H1 (cell line): ENCODE results near the gene BICRAL. TPM values are rescaled to one million over a fixed set of nuclear protein-coding genes. Genes with fewer than 3 reads are reported as not detected.

Source experiments
- ASH2L ChIP-seq: fragments of 200-600, 300-600 bp; sonication (generic); IDR thresholded peaks from one replicate; pipeline ENCODE4 v1.7.1; 2017; ENCODE audit warnings: low read length
- CEBPB ChIP-seq: IDR thresholded peaks from 2 replicates; pipeline ENCODE4 v1.6.1; 2012; ENCODE audit warnings: low read depth, low read length
- CHD2 ChIP-seq: IDR thresholded peaks from 2 replicates; pipeline ENCODE4 v1.6.1; 2012; ENCODE audit warnings: low read length, improper control_type of control experiment
- RXRA ChIP-seq: IDR thresholded peaks from 2 replicates; pipeline ENCODE4 v1.6.1; 2011; ENCODE audit warnings: low read depth, mild to moderate bottlenecking, low read length, moderate library complexity; ENCODE audit not compliant: insufficient read depth
- TAF1 ChIP-seq: IDR thresholded peaks from 2 replicates; pipeline ENCODE4 v1.6.1; 2011; ENCODE audit warnings: mild to moderate bottlenecking, low read depth, low read length
- TCF12 ChIP-seq: IDR thresholded peaks from 2 replicates; pipeline ENCODE4 v1.6.1; 2011; ENCODE audit warnings: low read depth, mild to moderate bottlenecking, low read length
- YY1 ChIP-seq: IDR thresholded peaks from 2 replicates; pipeline ENCODE4 v1.6.1; 2011; ENCODE audit warnings: low read depth, mild to moderate bottlenecking, low read length
- polyA plus RNA-seq, 7 experiments: library from polyadenylated mRNA; depleted of rRNA in 3 of 7; stranded (reverse) in 5 of 7; unstranded in 2 of 7; fragments of >200 nt in 5 of 7; fragments of 200-250 nt in 2 of 7; gene quantifications; 1 replicate in 5 of 7; 2 replicates in 1 of 7; 4 replicates in 1 of 7; pipeline versions ENCODE4 v1.2.1 to v1.2.3, GENCODE V29; 2011 to 2013; ENCODE audit warnings: missing spikeins in 2 of 7, mixed read lengths in 2 of 7
- total RNA-seq: library from RNA; stranded (reverse); fragmentation: NEBNext Ultra II Directional; extraction: Animal tissue kit (Norgen Biotek cat#: 25700); gene quantifications from 2 replicates; pipeline ENCODE4 v1.2.1, GENCODE V29; 2021
- TF ChIP-seq, protein P1 (sequence below): fragments of 300-600 bp; sonication (generic); IDR thresholded peaks from 2 replicates; pipeline ENCODE4 v1.7.1; 2012; ENCODE audit warnings: low read length, moderate library complexity, mild to moderate bottlenecking, inconsistent platforms; ENCODE audit not compliant: insufficient replicate concordance
- TF ChIP-seq, protein P2 (sequence below): IDR thresholded peaks from 2 replicates; pipeline ENCODE4 v1.6.1; 2012; ENCODE audit warnings: inconsistent platforms

Gene BICRAL
- total and polyA plus RNA-seq, 2 of the 8 experiments (the other 6 are each of a cell fraction or from before 2014, with no cell fraction given): 9.4 to 12.2 TPM

DNA sequence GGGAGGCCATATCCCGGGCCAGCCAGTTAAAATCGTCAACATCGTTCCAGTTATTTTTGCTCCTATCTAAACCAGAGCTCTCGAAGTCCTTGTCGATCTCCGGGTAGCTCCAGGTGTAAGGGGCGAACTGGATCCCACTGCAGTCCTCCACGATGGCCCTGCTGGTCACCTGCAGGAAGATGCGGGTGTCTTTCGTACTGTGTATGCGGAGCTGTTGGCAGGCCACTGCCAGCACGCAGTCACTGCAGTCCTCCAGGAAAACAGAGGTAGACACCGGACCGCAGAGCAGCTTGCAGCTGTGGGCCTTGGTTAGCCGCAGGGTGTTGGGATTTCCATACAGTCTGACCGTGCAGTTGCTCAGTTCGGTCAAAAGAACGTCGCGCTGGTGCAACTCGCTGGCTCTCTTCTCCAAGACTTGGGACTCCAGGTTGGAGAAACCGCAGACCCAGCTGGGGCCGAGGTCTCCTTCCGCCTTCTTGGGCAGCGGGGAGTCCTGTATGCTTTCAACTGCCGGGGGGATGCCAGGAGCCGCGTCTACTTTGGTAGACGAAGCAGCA lies 36.7 kb upstream of the BICRAL start (continued):
- TF ChIP-seq, protein P1, sequence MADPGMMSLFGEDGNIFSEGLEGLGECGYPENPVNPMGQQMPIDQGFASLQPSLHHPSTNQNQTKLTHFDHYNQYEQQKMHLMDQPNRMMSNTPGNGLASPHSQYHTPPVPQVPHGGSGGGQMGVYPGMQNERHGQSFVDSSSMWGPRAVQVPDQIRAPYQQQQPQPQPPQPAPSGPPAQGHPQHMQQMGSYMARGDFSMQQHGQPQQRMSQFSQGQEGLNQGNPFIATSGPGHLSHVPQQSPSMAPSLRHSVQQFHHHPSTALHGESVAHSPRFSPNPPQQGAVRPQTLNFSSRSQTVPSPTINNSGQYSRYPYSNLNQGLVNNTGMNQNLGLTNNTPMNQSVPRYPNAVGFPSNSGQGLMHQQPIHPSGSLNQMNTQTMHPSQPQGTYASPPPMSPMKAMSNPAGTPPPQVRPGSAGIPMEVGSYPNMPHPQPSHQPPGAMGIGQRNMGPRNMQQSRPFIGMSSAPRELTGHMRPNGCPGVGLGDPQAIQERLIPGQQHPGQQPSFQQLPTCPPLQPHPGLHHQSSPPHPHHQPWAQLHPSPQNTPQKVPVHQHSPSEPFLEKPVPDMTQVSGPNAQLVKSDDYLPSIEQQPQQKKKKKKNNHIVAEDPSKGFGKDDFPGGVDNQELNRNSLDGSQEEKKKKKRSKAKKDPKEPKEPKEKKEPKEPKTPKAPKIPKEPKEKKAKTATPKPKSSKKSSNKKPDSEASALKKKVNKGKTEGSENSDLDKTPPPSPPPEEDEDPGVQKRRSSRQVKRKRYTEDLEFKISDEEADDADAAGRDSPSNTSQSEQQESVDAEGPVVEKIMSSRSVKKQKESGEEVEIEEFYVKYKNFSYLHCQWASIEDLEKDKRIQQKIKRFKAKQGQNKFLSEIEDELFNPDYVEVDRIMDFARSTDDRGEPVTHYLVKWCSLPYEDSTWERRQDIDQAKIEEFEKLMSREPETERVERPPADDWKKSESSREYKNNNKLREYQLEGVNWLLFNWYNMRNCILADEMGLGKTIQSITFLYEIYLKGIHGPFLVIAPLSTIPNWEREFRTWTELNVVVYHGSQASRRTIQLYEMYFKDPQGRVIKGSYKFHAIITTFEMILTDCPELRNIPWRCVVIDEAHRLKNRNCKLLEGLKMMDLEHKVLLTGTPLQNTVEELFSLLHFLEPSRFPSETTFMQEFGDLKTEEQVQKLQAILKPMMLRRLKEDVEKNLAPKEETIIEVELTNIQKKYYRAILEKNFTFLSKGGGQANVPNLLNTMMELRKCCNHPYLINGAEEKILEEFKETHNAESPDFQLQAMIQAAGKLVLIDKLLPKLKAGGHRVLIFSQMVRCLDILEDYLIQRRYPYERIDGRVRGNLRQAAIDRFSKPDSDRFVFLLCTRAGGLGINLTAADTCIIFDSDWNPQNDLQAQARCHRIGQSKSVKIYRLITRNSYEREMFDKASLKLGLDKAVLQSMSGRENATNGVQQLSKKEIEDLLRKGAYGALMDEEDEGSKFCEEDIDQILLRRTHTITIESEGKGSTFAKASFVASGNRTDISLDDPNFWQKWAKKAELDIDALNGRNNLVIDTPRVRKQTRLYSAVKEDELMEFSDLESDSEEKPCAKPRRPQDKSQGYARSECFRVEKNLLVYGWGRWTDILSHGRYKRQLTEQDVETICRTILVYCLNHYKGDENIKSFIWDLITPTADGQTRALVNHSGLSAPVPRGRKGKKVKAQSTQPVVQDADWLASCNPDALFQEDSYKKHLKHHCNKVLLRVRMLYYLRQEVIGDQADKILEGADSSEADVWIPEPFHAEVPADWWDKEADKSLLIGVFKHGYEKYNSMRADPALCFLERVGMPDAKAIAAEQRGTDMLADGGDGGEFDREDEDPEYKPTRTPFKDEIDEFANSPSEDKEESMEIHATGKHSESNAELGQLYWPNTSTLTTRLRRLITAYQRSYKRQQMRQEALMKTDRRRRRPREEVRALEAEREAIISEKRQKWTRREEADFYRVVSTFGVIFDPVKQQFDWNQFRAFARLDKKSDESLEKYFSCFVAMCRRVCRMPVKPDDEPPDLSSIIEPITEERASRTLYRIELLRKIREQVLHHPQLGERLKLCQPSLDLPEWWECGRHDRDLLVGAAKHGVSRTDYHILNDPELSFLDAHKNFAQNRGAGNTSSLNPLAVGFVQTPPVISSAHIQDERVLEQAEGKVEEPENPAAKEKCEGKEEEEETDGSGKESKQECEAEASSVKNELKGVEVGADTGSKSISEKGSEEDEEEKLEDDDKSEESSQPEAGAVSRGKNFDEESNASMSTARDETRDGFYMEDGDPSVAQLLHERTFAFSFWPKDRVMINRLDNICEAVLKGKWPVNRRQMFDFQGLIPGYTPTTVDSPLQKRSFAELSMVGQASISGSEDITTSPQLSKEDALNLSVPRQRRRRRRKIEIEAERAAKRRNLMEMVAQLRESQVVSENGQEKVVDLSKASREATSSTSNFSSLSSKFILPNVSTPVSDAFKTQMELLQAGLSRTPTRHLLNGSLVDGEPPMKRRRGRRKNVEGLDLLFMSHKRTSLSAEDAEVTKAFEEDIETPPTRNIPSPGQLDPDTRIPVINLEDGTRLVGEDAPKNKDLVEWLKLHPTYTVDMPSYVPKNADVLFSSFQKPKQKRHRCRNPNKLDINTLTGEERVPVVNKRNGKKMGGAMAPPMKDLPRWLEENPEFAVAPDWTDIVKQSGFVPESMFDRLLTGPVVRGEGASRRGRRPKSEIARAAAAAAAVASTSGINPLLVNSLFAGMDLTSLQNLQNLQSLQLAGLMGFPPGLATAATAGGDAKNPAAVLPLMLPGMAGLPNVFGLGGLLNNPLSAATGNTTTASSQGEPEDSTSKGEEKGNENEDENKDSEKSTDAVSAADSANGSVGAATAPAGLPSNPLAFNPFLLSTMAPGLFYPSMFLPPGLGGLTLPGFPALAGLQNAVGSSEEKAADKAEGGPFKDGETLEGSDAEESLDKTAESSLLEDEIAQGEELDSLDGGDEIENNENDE: no peak
- TF ChIP-seq, protein P2, sequence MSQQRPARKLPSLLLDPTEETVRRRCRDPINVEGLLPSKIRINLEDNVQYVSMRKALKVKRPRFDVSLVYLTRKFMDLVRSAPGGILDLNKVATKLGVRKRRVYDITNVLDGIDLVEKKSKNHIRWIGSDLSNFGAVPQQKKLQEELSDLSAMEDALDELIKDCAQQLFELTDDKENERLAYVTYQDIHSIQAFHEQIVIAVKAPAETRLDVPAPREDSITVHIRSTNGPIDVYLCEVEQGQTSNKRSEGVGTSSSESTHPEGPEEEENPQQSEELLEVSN: no peak
- no peak for TF ChIP-seq TCF12
- peak; percentile 22 for TF ChIP-seq ASH2L
- no peak for TF ChIP-seq RXRA
- TF ChIP-seq CEBPB: no peak
- no peak for TF ChIP-seq TAF1
- no peak for TF ChIP-seq CHD2
- no peak for TF ChIP-seq YY1
